ENCODE measurements around the gene CBX8. TPM values are rescaled to one million over a fixed set of nuclear protein-coding genes. Genes with fewer than 3 reads are reported as not detected.

CBX8 gene
- polyA plus RNA-seq (2011; rRNA removed) (0.37 and 1.5 TPM in 2 replicates), polyA minus RNA-seq (2011; rRNA and poly(A)+ RNA removed) (0.87 and 1.4 TPM in 2 replicates)

DNA sequence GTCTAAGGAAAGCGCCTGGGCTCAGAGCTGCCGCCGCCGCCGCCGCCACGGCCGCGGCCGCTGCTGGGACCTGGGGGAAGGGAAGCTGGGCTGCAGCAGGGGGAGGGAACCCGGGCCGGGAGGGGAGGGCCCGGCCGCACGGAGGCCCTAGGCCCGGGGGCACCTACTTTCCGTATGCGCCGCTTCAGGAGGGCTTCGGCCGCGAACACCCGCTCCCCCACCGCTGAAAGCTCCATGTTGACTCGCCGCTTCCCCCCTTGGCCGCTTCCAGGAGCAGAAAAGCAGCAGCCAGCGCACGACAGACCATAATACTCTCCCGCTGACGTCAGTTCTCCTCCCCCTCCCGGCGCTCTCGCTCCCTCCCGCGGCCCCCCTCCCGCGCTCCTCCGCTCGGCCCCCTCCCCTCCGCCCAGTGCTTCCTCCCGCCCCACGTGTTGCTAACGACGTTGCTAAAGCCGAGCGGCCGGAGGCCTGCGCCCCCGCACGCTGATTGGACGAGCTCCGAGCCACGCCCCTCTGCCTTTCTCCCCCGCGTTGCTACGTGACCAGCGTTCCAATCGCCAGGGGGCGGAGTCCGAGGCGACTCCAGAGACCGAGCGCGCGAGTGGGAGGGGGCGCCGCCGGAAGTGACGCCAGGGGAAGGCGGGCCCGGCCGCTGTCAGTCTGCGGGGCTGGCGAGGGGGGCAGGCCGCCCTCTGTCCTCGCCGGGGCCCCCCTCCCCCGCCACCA lies at the start of gene CBX8:
Gene CBX8 (minus strand): TSS at position 315 of the 729 bp plus-strand sequence. CDS start 79 bp downstream, at position 236.
- CTCF ChIA-PET, result interaction anchor here (0.5 to 1.1 kb wide), 9 partner anchors 10 to 209 kb away, joined by 3 to 11 read pairs (median 4); partner anchors contain the start of gene CBX4
- Histone ChIP-seq H3K4me3 (ENCODE audit: low read depth, low read length) (peak within 1 kb of the TSS; percentile 85), H3K27ac (ENCODE audit: low read depth, low read length) (peak within 1 kb of the TSS; percentile 83), H3K9me3 (ENCODE audit: control insufficient read depth, insufficient read depth, low read length) (no peaks in the 10 kb centered on the region; the same call in 1 of the 2 replicates), H3K27me3 (ENCODE audit: control insufficient read depth, insufficient read depth, low read length) (peaks cover 44% of the 10 kb centered on the region)
- no peak for TF ChIP-seq CTCF (IDR thresholded peaks at IDR 0.05; ENCODE audit: low read depth, low read length)
- DNase-seq (ENCODE audit: low read depth, low spot score), result peak; percentile 99
- POLR2A ChIA-PET, result interaction anchor here (0.6 to 1.5 kb wide), 11 partner anchors 12 to 435 kb away, joined by 3 to 29 read pairs (median 4); partner anchors contain the start of gene CBX4

GRCh38 chr17:79845601-79845949 lies 48.7 kb upstream of the CBX8 start:
- Histone ChIP-seq H3K9me3 (ENCODE audit: control insufficient read depth, insufficient read depth, low read length) (peaks cover 17% of the 10 kb centered on the region; the same call in 1 of the 2 replicates), H3K4me3 (ENCODE audit: low read depth, low read length) (no peak overlapping the region), H3K27me3 (ENCODE audit: control insufficient read depth, insufficient read depth, low read length) (peaks cover 35% of the 10 kb centered on the region), H3K27ac (ENCODE audit: low read depth, low read length) (no peak overlapping the region)
- ChIA-PET POLR2A (no interaction called here), CTCF (interaction anchor here (1.0 kb wide), 1 partner anchor 104 kb away, joined by 3 read pairs; no protein-coding TSS in a partner anchor)
- no peak for DNase-seq (ENCODE audit: low read depth, low spot score)
- no peak for TF ChIP-seq CTCF (IDR thresholded peaks at IDR 0.05; ENCODE audit: low read depth, low read length)

GRCh38 chr17:79844869-79845600 lies 48.2 kb upstream of the CBX8 start:
- H3K4me3 ChIP-seq (ENCODE audit: low read depth, low read length), result no peak overlapping the region
- ChIA-PET POLR2A (interaction anchor here (0.6 kb wide), 1 partner anchor 1887 kb away, joined by 3 read pairs; the partner anchor contains the start of gene TNRC6C), CTCF (interaction anchor here (0.6 to 1.2 kb wide), 13 partner anchors 9 to 188 kb away, joined by 3 to 8 read pairs (median 3); no protein-coding TSS in a partner anchor)
- TF ChIP-seq CTCF (IDR thresholded peaks at IDR 0.05; ENCODE audit: low read depth, low read length), result peak; percentile 62
- peaks cover 39% of the 10 kb centered on the region for H3K27me3 ChIP-seq (ENCODE audit: control insufficient read depth, insufficient read depth, low read length)
- peaks cover 20% of the 10 kb centered on the region; the same call in 1 of the 2 replicates for H3K9me3 ChIP-seq (ENCODE audit: control insufficient read depth, insufficient read depth, low read length)
- DNase-seq (ENCODE audit: low read depth, low spot score), result no peak
- no peak overlapping the region for H3K27ac ChIP-seq (ENCODE audit: low read depth, low read length)

- POLR2A ChIA-PET, result interaction anchor here (0.6 kb wide), 1 partner anchor 911 kb away, joined by 5 read pairs; no protein-coding TSS in a partner anchor
- no peak for DNase-seq (ENCODE audit: low read depth, low spot score)
- no peak for TF ChIP-seq CTCF (IDR thresholded peaks at IDR 0.05; ENCODE audit: low read depth, low read length)
- H3K27me3 ChIP-seq (ENCODE audit: control insufficient read depth, insufficient read depth, low read length), result peaks cover 42% of the 10 kb centered on the region
- H3K9me3 ChIP-seq (ENCODE audit: control insufficient read depth, insufficient read depth, low read length), result peaks cover 20% of the 10 kb centered on the region; the same call in 1 of the 2 replicates
- H3K27ac ChIP-seq (ENCODE audit: low read depth, low read length), result no peak overlapping the region
- H3K4me3 ChIP-seq (ENCODE audit: low read depth, low read length), result peak overlapping the region; percentile 54
- CTCF ChIA-PET, result interaction anchor here (0.7 to 1.2 kb wide), 12 partner anchors 8 to 189 kb away, joined by 3 to 8 read pairs (median 3); no protein-coding TSS in a partner anchor
Measured at GRCh38 chr17:79843816-79844800, 47.2 kb upstream of the CBX8 start.
